NOMO-1 treated with DMSO at 0.1 percent for 48 hours (cell line): Measurements from ENCODE around the gene AMMECR1.
A peak's percentile ranks its signal among the peaks of the same experiment; 100 is the strongest.

ENCODE experiments used
- DNase-seq: peaks from one replicate; lab custom pipeline; 2025; ENCODE audit not compliant: unreplicated experiment; lab: John Stamatoyannopoulos, UW

The AMMECR1 gene

GRCh38 chrX:110311437-110312230, 6.3 kb downstream of the AMMECR1 start:
- no peak for DNase-seq

GRCh38 chrX:110310896-110311295, 7.0 kb downstream of the AMMECR1 start:
- DNase-seq: no peak

DNA sequence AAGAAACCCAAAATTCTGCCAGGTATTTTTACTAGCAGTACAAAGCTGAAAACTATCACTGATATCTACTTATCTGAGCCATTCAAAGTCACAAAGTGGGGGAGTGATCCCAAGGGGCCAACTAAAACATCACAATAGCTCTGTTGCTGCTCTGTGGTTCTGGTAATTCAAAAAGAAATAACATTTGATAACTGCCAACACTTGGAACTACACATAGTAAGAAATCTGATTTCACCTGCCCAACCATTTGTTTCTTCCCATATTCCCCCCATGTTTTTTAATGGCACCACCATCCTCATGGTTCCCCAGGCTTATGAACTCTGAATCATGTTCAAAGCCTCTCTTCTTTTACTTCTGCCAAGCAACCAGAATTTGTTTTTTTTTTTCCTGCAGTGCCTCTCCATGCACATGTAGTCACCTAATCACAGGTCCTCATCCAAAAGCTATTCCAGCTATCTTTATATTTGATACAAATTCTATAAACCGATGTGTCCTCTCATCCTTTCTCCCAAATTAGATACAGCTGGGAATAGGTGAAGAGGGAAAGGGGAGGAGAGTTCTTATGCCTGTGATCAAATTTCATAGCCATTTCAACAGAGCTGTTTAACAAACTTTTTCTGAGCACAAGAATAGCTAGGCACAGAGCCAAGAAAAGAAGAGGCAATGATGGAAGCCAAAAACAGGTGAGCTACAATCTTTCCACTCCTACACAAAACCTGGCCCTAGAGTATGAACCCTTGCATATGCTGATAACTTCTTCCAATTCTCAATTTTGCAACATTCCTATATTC, 7.7 kb downstream of the AMMECR1 start:
- DNase-seq: no peak

GRCh38 chrX:110308220-110308619, 9.7 kb downstream of the AMMECR1 start:
- DNase-seq: no peak

DNA sequence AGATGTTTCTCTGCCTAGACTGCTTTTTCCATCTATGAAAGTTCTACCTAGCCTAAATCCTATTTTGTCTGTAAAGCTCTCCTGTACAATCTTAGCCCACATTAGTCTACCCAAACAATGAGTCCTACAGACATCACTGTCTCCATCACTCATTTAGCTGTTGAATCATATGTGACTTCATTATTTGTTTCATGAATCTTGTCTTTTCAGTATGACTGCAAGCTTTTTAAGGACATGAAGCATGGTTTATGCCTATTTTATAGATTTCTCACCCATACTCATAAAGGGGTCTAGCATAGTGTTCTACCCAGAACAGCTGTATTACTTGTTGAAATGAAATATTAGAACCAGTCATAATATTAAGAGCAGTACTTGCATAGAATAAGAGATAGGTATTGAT, 13.0 kb downstream of the AMMECR1 start:
- DNase-seq: no peak

DNA sequence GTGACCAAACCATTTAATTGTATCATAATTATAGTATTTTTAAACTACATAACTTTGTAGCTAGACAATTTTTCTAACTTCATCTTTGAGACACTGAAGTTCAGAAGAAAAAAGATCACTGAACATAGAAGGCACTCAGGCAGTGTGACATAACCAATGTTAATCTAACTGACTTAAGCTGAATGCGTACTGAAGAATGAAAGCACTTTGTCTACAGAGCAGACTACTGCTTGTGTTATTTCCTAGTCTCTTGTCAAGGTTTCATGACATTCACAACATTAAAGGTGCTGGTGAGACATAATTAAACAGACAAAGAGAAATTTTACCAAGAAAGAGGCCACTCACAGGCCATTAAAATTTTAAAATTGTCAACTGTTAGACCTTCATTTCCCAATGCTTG, 13.5 kb downstream of the AMMECR1 start:
- DNase-seq: no peak

- no peak for DNase-seq
Measured at GRCh38 chrX:110302975-110303374, 14.9 kb downstream of the AMMECR1 start.

- no peak for DNase-seq
Measured at GRCh38 chrX:110301194-110301593, 16.7 kb downstream of the AMMECR1 start.

GRCh38 chrX:110294087-110294486, 23.8 kb downstream of the AMMECR1 start:
- DNase-seq: no peak

DNA sequence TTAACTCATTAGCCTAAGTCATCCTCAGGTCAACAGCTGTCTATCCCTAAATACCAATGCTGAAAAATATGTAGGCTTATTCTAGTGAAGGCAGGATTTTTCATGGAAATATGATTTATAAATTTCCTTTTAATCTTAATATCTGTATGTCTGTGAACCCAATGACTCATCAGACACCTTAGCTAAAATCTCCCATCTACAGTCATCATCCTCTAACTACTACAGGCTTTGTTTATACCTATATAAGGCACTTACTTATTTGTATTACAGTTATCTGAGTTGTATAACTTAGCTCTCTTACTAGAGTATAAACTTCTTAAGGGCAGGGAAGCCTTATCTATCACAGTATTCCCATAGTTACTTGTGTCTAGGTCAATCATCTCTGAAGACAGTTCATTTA, 24.2 kb downstream of the AMMECR1 start:
- DNase-seq: no peak

- DNase-seq: no peak
Measured at GRCh38 chrX:110287605-110288004, 30.3 kb downstream of the AMMECR1 start.

DNA sequence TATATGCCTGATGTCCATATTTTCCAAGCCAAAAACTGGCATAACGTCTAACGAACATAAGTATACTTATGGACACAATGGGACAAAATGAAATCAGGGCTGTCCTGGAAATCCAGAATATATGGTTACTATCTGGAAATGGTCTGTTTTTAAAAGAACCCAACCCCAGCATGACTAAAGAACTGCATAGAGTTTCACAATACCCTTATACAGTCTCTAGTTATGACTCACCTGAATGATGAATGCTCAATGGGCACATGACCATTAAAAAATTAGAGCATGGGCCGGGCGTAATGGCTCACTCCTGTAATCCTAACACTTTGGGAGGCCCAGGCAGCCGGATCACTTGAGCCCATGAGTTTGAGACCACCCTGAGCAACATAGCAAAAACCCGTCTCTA, 31.8 kb downstream of the AMMECR1 start:
- peak; percentile 30 for DNase-seq

DNA sequence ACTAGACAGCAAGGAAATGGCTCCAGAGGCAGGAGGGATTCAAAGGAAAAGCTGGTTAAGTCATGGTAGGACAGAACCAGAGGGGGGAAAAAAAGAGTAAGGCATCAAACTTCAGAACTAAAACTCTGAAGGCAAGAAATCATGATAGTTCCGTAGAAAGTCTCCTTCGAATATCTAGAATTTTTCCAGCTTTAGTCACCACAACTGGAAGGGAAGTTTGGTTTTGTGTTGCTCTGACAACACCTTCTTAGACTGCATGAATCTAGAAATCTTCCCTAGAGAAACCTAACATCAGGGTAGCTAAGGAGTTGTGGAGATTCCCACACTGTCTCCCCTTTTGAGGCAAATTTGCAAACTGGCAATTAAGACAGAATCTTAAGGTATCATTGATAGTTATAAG, 33.7 kb downstream of the AMMECR1 start:
- no peak for DNase-seq

- no peak for DNase-seq
Measured at GRCh38 chrX:110282922-110283321, 35.0 kb downstream of the AMMECR1 start.

DNA sequence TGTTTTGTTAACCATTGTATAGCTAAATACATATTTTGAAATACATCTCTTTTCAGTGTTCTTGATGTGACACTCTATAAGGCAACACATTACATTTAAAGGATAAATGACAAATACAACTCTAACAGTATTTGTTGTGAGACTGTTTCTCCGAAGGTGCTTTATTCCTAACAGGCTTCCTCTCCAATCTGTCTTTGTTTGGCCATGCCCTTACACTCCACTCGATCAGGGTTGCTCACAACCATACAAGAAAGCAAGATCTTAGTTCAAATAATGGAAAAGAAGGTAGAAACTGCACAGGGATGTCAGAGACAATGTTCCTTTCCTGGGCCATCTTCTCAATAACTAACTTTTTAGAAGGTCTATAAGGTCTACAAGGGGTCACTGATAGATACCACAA, 36.5 kb downstream of the AMMECR1 start:
- no peak for DNase-seq

- DNase-seq: no peak
Measured at GRCh38 chrX:110280954-110281353, 36.9 kb downstream of the AMMECR1 start.

- DNase-seq: no peak
Measured at GRCh38 chrX:110277609-110278008, 40.3 kb downstream of the AMMECR1 start.

DNA sequence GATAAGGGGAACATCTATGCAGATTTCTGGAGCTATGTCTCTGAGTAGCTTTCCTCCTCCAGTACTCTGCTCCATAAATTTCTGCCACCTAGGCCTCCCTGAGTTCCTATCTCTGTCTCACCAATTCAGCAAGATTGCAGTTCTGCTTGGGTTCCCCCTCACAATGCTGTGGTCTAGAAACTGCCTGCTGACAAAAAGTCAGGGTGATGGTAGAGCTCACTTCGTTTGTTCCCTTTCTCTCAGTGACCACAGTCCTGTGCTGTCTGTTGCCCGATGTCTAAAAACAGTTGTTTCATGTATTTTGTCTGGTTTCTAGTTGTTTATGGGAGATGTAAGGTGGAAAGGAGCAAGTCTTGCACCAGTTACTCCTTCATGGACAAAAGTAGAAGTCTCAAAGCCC, 41.1 kb downstream of the AMMECR1 start:
- DNase-seq: no peak

- DNase-seq: peak; percentile 10
Measured at GRCh38 chrX:110268886-110269285, 49.0 kb downstream of the AMMECR1 start.

DNA sequence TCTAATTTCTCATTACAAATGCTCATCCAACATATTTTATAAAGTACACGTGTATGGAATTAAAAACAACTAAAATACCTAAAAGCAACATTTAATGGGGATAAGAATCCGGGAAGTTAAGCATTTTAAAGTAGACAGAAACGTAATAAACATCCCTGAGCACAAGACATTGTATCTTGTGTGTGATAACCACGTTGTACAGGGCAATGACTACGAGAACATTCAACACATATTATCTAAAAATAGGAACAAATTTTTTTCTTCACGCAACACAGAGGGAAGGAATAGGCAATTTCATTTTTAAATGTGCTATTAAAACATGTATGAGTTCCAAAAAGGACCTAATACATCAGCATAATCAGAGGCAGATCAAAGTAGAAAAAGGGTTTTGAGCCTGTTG, 49.5 kb downstream of the AMMECR1 start:
- DNase-seq: no peak

DNA sequence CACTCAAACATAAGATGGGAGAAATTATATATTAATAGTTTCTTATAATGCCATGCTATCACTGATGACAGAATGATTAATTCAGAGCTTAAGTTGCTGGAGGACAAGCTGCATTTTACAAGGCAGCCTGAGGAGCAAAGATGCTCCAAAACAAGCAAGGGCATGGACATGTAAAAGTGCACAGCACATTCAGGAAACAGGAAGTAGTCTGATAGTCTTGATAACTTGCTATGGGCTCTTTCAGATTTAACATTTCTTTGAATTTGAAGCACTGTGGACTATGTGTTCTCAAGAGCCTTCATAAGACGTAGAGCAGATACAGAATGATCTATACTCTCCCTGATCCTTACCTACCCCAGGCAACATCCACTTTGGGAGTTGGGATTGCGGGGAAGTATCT, 50.0 kb downstream of the AMMECR1 start:
- no peak for DNase-seq

GRCh38 chrX:110265661-110266060, 52.2 kb downstream of the AMMECR1 start:
- no peak for DNase-seq
